ENCODE measurements around the gene GSTCD.

DNA sequence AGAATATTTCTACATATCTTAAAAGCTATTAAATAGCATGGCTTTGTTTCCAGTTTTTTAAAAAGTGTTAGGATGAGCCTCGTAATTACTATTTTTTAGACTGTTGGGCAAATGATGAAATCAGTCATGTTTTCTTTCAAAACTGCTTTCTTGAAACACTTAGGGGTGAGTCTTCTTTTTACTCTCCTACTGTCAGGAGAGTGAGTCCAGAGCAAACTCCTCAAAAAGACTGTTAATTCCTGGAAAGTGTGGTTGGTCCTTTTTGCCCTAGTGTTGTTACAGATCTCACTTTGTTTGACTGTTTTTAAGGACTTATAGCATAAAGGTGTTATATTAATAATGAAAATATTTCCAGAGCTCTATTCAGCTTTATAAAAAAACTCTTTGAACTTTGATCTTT lies 6.3 kb downstream of the GSTCD start:
- TF ChIP-seq, protein P1, sequence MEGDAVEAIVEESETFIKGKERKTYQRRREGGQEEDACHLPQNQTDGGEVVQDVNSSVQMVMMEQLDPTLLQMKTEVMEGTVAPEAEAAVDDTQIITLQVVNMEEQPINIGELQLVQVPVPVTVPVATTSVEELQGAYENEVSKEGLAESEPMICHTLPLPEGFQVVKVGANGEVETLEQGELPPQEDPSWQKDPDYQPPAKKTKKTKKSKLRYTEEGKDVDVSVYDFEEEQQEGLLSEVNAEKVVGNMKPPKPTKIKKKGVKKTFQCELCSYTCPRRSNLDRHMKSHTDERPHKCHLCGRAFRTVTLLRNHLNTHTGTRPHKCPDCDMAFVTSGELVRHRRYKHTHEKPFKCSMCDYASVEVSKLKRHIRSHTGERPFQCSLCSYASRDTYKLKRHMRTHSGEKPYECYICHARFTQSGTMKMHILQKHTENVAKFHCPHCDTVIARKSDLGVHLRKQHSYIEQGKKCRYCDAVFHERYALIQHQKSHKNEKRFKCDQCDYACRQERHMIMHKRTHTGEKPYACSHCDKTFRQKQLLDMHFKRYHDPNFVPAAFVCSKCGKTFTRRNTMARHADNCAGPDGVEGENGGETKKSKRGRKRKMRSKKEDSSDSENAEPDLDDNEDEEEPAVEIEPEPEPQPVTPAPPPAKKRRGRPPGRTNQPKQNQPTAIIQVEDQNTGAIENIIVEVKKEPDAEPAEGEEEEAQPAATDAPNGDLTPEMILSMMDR (conservative IDR thresholded peaks at IDR 0.05; ENCODE audit: low read depth, low read length): no peak
- no peak for TF ChIP-seq EZH2 (IDR thresholded peaks at IDR 0.05; ENCODE audit: borderline replicate concordance, low read depth, low read length, poor library complexity, severe bottlenecking)
